ENCODE results near the gene MOCOS.

GRCh38 chr18:36303211-36303844 is 116.0 kb downstream of the MOCOS start:
- TF ChIP-seq PAXIP1 (CRISPR knock-in tag; conservative IDR thresholded peaks at IDR 0.05) (no peak), HNRNPH1 (optimal IDR thresholded peaks at IDR 0.05; ENCODE audit: low read depth, low read length) (no peak), HBP1 (CRISPR knock-in tag; IDR thresholded peaks at IDR 0.05; ENCODE audit: low read depth) (no peak), KDM1A (CRISPR knock-in tag; IDR thresholded peaks at IDR 0.05) (no peak), TCF7 (IDR thresholded peaks at IDR 0.05; ENCODE audit: low read depth) (no peak), ZFP1 (CRISPR knock-in tag; IDR thresholded peaks at IDR 0.05) (no peak), POLR2A (IDR thresholded peaks at IDR 0.05; ENCODE audit: insufficient read depth in 1 of 2, low read depth in 2 of 2, low read length in 2 of 2) (no peak), FOXA3 (CRISPR knock-in tag; IDR thresholded peaks at IDR 0.05) (no peak), BHLHE40 (IDR thresholded peaks at IDR 0.05; ENCODE audit: low read length) (no peak), ARID2 (CRISPR knock-in tag; IDR thresholded peaks at IDR 0.05; ENCODE audit: borderline replicate concordance) (no peak), MED8 (CRISPR knock-in tag; IDR thresholded peaks at IDR 0.05; ENCODE audit: insufficient replicate concordance) (no peak)
